ENCODE data around the gene FARS2. TPM values are rescaled to one million over a fixed set of nuclear protein-coding genes. Genes with fewer than 3 reads are reported as not detected.

FARS2 gene
- total and polyA plus RNA-seq, 4 donors = 16.6 to 29.0 (median 21.1) TPM

- H3K27ac ChIP-seq (ENCODE audit: low read depth, low read length) = no peak overlapping the region
- no peaks in the 10 kb centered on the region for H3K36me3 ChIP-seq (ENCODE audit: control insufficient read depth, insufficient read depth, low read length)
- WGBS (ENCODE audit: insufficient coverage) = no CpG with 5 or more reads among the region's 2 CpGs
- H3K9me3 ChIP-seq (ENCODE audit: control insufficient read depth, insufficient read depth, low read length) = no peaks in the 10 kb centered on the region
- no peak overlapping the region for H3K4me3 ChIP-seq (ENCODE audit: low read depth, low read length)
- DNase-seq (ENCODE audit: low read depth in 4 of 6, low spot score in 6 of 6) = no peak
- H3K27me3 ChIP-seq (ENCODE audit: control insufficient read depth, insufficient read depth, low read length) = no peaks in the 10 kb centered on the region
- no peaks in the 10 kb centered on the region for H3K4me1 ChIP-seq (ENCODE audit: control insufficient read depth, insufficient read depth, low read length)
Observed at GRCh38 chr6:5279891-5280338, 18.6 kb downstream of the FARS2 start.

DNA sequence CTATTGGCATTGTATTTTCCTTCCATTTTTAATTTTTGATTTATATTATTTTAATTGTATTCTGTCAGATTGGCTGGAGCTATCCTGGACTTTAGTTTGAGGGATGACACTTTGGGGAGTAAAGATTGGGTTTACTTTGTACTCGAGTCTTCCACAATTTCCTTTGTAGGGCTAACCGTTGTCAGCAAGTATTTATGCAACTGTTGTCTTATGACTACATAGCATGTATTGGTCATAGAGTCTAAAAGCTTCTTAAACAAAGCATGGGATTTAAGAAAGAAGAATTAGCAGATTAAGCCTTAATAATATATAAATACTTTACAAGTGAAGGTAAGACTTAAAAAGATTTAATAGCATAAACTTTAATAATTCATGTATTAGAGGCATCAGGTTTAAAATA is 19.6 kb downstream of the FARS2 start:
- WGBS (ENCODE audit: insufficient coverage) = no CpG with 5 or more reads among the region's 2 CpGs
- H3K36me3 ChIP-seq (ENCODE audit: control insufficient read depth, insufficient read depth, low read length) = no peaks in the 10 kb centered on the region
- H3K4me3 ChIP-seq (ENCODE audit: low read depth, low read length) = no peak overlapping the region
- no peaks in the 10 kb centered on the region for H3K4me1 ChIP-seq (ENCODE audit: control insufficient read depth, insufficient read depth, low read length)
- H3K27me3 ChIP-seq (ENCODE audit: control insufficient read depth, insufficient read depth, low read length) = no peaks in the 10 kb centered on the region
- no peak for DNase-seq (ENCODE audit: low read depth in 4 of 6, low spot score in 6 of 6)
- H3K27ac ChIP-seq (ENCODE audit: low read depth, low read length) = no peak overlapping the region
- no peaks in the 10 kb centered on the region for H3K9me3 ChIP-seq (ENCODE audit: control insufficient read depth, insufficient read depth, low read length)

GRCh38 chr6:5282191-5282623 is 20.9 kb downstream of the FARS2 start:
- 78% methylated on average over 9 of the region's 9 CpGs for WGBS (ENCODE audit: insufficient coverage)
- no peaks in the 10 kb centered on the region for H3K4me1 ChIP-seq (ENCODE audit: control insufficient read depth, insufficient read depth, low read length)
- no peak overlapping the region for H3K27ac ChIP-seq (ENCODE audit: low read depth, low read length)
- no peaks in the 10 kb centered on the region for H3K27me3 ChIP-seq (ENCODE audit: control insufficient read depth, insufficient read depth, low read length)
- H3K36me3 ChIP-seq (ENCODE audit: control insufficient read depth, insufficient read depth, low read length) = no peaks in the 10 kb centered on the region
- H3K4me3 ChIP-seq (ENCODE audit: low read depth, low read length) = no peak overlapping the region
- no peaks in the 10 kb centered on the region for H3K9me3 ChIP-seq (ENCODE audit: control insufficient read depth, insufficient read depth, low read length)
- DNase-seq (ENCODE audit: low read depth in 4 of 6, low spot score in 6 of 6) = no peak

DNA sequence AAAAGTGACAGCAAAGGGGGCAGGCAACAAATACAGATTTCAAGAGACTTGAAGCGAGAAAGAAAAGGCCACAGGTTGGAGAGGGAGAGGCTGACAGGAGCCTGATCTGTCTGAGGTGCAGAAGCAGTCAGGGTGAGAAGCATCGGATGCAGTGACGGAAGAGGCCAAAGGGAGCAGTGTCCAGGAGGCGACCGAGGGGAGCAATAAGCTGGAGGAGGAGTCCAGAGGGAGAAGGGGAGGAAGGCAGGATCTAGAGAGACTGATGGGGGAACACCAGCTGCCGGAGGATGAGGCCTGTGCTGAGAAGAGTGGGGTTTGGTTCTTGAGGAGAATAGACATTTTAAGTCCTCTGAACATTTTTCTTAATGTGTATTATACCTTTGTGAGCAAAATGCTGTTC is 23.8 kb downstream of the FARS2 start:
- Histone ChIP-seq H3K4me1 (ENCODE audit: control insufficient read depth, insufficient read depth, low read length) (no peaks in the 10 kb centered on the region), H3K36me3 (ENCODE audit: control insufficient read depth, insufficient read depth, low read length) (no peaks in the 10 kb centered on the region), H3K4me3 (ENCODE audit: low read depth, low read length) (no peak overlapping the region), H3K27me3 (ENCODE audit: control insufficient read depth, insufficient read depth, low read length) (no peaks in the 10 kb centered on the region), H3K9me3 (ENCODE audit: control insufficient read depth, insufficient read depth, low read length) (no peaks in the 10 kb centered on the region), H3K27ac (ENCODE audit: low read depth, low read length) (no peak overlapping the region)
- 85% methylated on average over 5 of the region's 6 CpGs for WGBS (ENCODE audit: insufficient coverage)
- no peak for DNase-seq (ENCODE audit: low read depth in 4 of 6, low spot score in 6 of 6)

DNA sequence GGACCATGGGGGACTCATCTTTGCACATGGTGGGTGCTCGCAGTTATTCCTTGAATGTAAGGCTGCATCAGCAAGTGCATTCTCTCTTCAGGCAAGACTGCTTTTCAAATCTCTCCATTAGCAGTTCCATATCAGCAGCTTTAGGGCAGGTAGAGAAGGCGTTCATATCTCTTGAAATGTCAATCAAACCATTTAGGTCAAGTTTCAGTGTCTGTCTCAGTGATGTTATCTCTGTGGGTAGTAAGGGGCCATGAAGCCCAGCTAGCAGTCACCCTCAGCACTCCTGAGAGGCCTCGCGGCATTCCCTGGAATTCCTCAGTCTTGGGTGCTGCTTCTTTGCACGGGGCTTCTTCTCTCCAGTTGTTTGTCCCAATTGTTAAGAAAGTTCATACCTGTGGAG is 24.2 kb downstream of the FARS2 start:
- 20% methylated on average over 1 of the region's 5 CpGs for WGBS (ENCODE audit: insufficient coverage)
- no peaks in the 10 kb centered on the region for H3K36me3 ChIP-seq (ENCODE audit: control insufficient read depth, insufficient read depth, low read length)
- no peak overlapping the region for H3K4me3 ChIP-seq (ENCODE audit: low read depth, low read length)
- H3K27me3 ChIP-seq (ENCODE audit: control insufficient read depth, insufficient read depth, low read length) = no peaks in the 10 kb centered on the region
- H3K9me3 ChIP-seq (ENCODE audit: control insufficient read depth, insufficient read depth, low read length) = no peaks in the 10 kb centered on the region
- H3K27ac ChIP-seq (ENCODE audit: low read depth, low read length) = no peak overlapping the region
- no peaks in the 10 kb centered on the region for H3K4me1 ChIP-seq (ENCODE audit: control insufficient read depth, insufficient read depth, low read length)
- DNase-seq (ENCODE audit: low read depth in 4 of 6, low spot score in 6 of 6) = no peak

DNA sequence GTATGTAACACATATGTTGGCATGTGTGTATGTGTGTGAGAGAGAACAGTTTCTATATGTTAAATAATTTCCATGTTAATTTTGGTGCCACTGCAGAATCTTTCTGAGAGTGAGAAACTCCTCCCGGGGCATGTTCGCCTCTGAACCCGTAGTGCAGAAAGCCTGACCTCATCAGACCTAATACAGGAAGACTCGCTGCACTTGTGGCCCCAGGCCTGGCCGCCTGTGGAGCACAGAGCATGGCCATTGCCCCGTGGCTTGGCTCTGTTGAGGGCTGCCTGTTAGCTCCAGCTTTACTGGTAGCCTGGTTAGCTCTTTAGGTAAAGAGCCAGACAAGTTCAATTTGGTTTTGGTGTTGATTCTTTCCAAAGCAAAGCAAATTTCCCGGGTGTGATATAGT is 25.5 kb downstream of the FARS2 start:
- Histone ChIP-seq H3K4me1 (ENCODE audit: control insufficient read depth, insufficient read depth, low read length) (no peaks in the 10 kb centered on the region), H3K4me3 (ENCODE audit: low read depth, low read length) (no peak overlapping the region), H3K36me3 (ENCODE audit: control insufficient read depth, insufficient read depth, low read length) (no peaks in the 10 kb centered on the region), H3K9me3 (ENCODE audit: control insufficient read depth, insufficient read depth, low read length) (no peaks in the 10 kb centered on the region), H3K27me3 (ENCODE audit: control insufficient read depth, insufficient read depth, low read length) (no peaks in the 10 kb centered on the region), H3K27ac (ENCODE audit: low read depth, low read length) (no peak overlapping the region)
- over 99% methylated on average over 7 of the region's 7 CpGs for WGBS (ENCODE audit: insufficient coverage)
- no peak for DNase-seq (ENCODE audit: low read depth in 4 of 6, low spot score in 6 of 6)

- DNase-seq (ENCODE audit: low read depth in 4 of 6, low spot score in 6 of 6) = no peak
- no peak overlapping the region for H3K27ac ChIP-seq (ENCODE audit: low read depth, low read length)
- WGBS (ENCODE audit: insufficient coverage) = 79% methylated on average over 9 of the region's 12 CpGs
Observed at GRCh38 chr6:5287205-5287965, 26.1 kb downstream of the FARS2 start.

DNA sequence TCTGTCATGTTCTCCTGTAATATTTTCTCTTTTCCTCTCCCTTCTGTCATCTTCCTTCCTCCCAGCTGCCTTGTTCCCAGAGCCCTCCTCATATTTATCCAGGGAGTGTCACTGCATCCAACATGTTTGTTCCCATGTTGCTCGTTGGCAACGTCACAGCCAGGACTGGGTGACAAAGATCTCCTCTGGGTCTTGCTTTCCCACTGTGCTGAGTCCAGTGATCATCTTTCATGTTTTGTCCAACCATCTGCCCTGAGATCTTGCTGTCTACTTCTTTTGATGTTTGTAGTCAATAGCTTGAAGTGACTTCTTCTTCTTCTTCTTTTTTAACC is 26.6 kb downstream of the FARS2 start:
- H3K36me3 ChIP-seq (ENCODE audit: control insufficient read depth, insufficient read depth, low read length) = no peaks in the 10 kb centered on the region
- no peak overlapping the region for H3K27ac ChIP-seq (ENCODE audit: low read depth, low read length)
- no peak overlapping the region for H3K4me3 ChIP-seq (ENCODE audit: low read depth, low read length)
- 71% methylated on average over 2 of the region's 2 CpGs for WGBS (ENCODE audit: insufficient coverage)
- no peaks in the 10 kb centered on the region for H3K9me3 ChIP-seq (ENCODE audit: control insufficient read depth, insufficient read depth, low read length)
- H3K27me3 ChIP-seq (ENCODE audit: control insufficient read depth, insufficient read depth, low read length) = no peaks in the 10 kb centered on the region
- H3K4me1 ChIP-seq (ENCODE audit: control insufficient read depth, insufficient read depth, low read length) = no peaks in the 10 kb centered on the region
- no peak for DNase-seq (ENCODE audit: low read depth in 4 of 6, low spot score in 6 of 6)

More at GRCh38 chr6:5287205-5287965, 26.1 kb downstream of the FARS2 start:
- H3K36me3 ChIP-seq (ENCODE audit: control insufficient read depth, insufficient read depth, low read length) = no peaks in the 10 kb centered on the region
- no peaks in the 10 kb centered on the region for H3K4me1 ChIP-seq (ENCODE audit: control insufficient read depth, insufficient read depth, low read length)
- H3K4me3 ChIP-seq (ENCODE audit: low read depth, low read length) = no peak overlapping the region
- H3K27me3 ChIP-seq (ENCODE audit: control insufficient read depth, insufficient read depth, low read length) = no peaks in the 10 kb centered on the region
- no peaks in the 10 kb centered on the region for H3K9me3 ChIP-seq (ENCODE audit: control insufficient read depth, insufficient read depth, low read length)

GRCh38 chr6:5290097-5290496 is 28.8 kb downstream of the FARS2 start:
- no peak for DNase-seq (ENCODE audit: low read depth in 4 of 6, low spot score in 6 of 6)
- H3K36me3 ChIP-seq (ENCODE audit: control insufficient read depth, insufficient read depth, low read length) = no peaks in the 10 kb centered on the region
- no peaks in the 10 kb centered on the region for H3K4me1 ChIP-seq (ENCODE audit: control insufficient read depth, insufficient read depth, low read length)
- no peak overlapping the region for H3K4me3 ChIP-seq (ENCODE audit: low read depth, low read length)
- no peak overlapping the region for H3K27ac ChIP-seq (ENCODE audit: low read depth, low read length)
- H3K9me3 ChIP-seq (ENCODE audit: control insufficient read depth, insufficient read depth, low read length) = no peaks in the 10 kb centered on the region
- WGBS (ENCODE audit: insufficient coverage) = no CpG with 5 or more reads among the region's 1 CpG
- H3K27me3 ChIP-seq (ENCODE audit: control insufficient read depth, insufficient read depth, low read length) = no peaks in the 10 kb centered on the region

GRCh38 chr6:5290500-5290899 is 29.2 kb downstream of the FARS2 start:
- Histone ChIP-seq H3K4me1 (ENCODE audit: control insufficient read depth, insufficient read depth, low read length) (no peaks in the 10 kb centered on the region), H3K9me3 (ENCODE audit: control insufficient read depth, insufficient read depth, low read length) (no peaks in the 10 kb centered on the region), H3K27me3 (ENCODE audit: control insufficient read depth, insufficient read depth, low read length) (no peaks in the 10 kb centered on the region), H3K27ac (ENCODE audit: low read depth, low read length) (no peak overlapping the region), H3K36me3 (ENCODE audit: control insufficient read depth, insufficient read depth, low read length) (no peaks in the 10 kb centered on the region), H3K4me3 (ENCODE audit: low read depth, low read length) (no peak overlapping the region)
- DNase-seq (ENCODE audit: low read depth in 4 of 6, low spot score in 6 of 6) = no peak
